Endothelial cell (in vitro differentiated cells): Measurements from ENCODE around the gene DSTN. TPM values are rescaled to one million over a fixed set of nuclear protein-coding genes. Genes with fewer than 3 reads are reported as not detected.

Experiments
- DNase-seq: peaks from one replicate; pipeline ENCODE4 v3.0.0; 2021; ENCODE audit warnings: low spot score
- H3K27ac Mint-ChIP-seq: one replicate; pipeline ENCODE4 v1.8.0; 2021; ENCODE audit warnings: mixed read lengths, inconsistent platforms; ENCODE audit not compliant: unreplicated experiment
- H3K27me3 Mint-ChIP-seq: one replicate; pipeline ENCODE4 v1.8.0; 2021; ENCODE audit warnings: mild to moderate bottlenecking, moderate library complexity, mixed read lengths, inconsistent platforms; ENCODE audit not compliant: unreplicated experiment
- H3K36me3 Mint-ChIP-seq: one replicate; pipeline ENCODE4 v1.8.0; 2021; ENCODE audit warnings: mild to moderate bottlenecking, low read depth, mixed read lengths, inconsistent platforms; ENCODE audit not compliant: unreplicated experiment
- H3K4me1 Mint-ChIP-seq: one replicate; pipeline ENCODE4 v1.8.0; 2021; ENCODE audit warnings: mild to moderate bottlenecking, mixed read lengths, inconsistent platforms; ENCODE audit not compliant: unreplicated experiment
- H3K4me3 Mint-ChIP-seq: one replicate; pipeline ENCODE4 v1.8.0; 2021; ENCODE audit warnings: mild to moderate bottlenecking, mixed read lengths, inconsistent platforms; ENCODE audit not compliant: unreplicated experiment
- H3K9me3 Mint-ChIP-seq: one replicate; pipeline ENCODE4 v1.8.0; 2021; ENCODE audit warnings: mixed read lengths, inconsistent platforms; ENCODE audit not compliant: unreplicated experiment
- CTCF ChIP-seq: fragments of 200-600 bp; sonication (generic); IDR thresholded peaks from one replicate; pipeline ENCODE4 v1.5.0; 2021; ENCODE audit warnings: antibody characterized with exemption; ENCODE audit not compliant: unreplicated experiment
- total RNA-seq: library from RNA; stranded (reverse); fragmentation: NEBNext Ultra II Directional; extraction: Animal tissue kit (Norgen Biotek cat#: 25700); gene quantifications from one replicate; pipeline ENCODE4 v1.2.1, GENCODE V29; 2021; ENCODE audit not compliant: unreplicated experiment

DSTN gene
- total RNA-seq, 1 donor from 2014 or later = 142 TPM

DNA sequence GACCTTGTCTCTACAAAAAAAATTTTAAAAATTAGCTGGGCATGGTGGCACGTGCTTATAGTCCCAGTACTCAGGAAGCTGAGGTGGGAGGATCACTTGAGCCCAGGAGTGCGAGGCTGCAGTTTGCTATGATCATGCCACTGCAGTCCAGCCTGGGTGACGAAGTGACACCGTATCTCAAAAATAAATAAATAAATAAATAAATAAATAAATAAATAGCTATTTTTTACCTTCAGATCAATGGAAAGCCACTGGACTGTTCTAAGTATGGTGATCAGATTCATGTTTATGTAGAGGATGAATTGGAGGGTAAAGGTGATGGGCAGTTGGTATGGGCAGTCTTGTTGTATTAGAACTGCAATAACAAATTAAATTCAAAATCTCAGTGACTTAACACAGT is 24.0 kb downstream of the DSTN start:
- no peak for DNase-seq
- Mint-ChIP-seq H3K36me3 (no peaks in the 10 kb centered on the region), H3K4me1 (peaks cover 14% of the 10 kb centered on the region), H3K27me3 (no peaks in the 10 kb centered on the region), H3K9me3 (no peaks in the 10 kb centered on the region), H3K4me3 (no peak overlapping the region), H3K27ac (no peak overlapping the region)
- no peak for TF ChIP-seq CTCF

GRCh38 chr20:17594443-17594842 is 24.6 kb downstream of the DSTN start:
- Mint-ChIP-seq H3K4me1 (peaks cover 14% of the 10 kb centered on the region), H3K27ac (peak overlapping the region; percentile 16), H3K4me3 (no peak overlapping the region), H3K36me3 (no peaks in the 10 kb centered on the region), H3K27me3 (no peaks in the 10 kb centered on the region), H3K9me3 (no peaks in the 10 kb centered on the region)
- no peak for TF ChIP-seq CTCF
- peak; percentile 20 for DNase-seq

GRCh38 chr20:17595856-17596255 is 26.0 kb downstream of the DSTN start:
- H3K4me1 Mint-ChIP-seq = peaks cover 14% of the 10 kb centered on the region
- no peaks in the 10 kb centered on the region for H3K9me3 Mint-ChIP-seq

DNA sequence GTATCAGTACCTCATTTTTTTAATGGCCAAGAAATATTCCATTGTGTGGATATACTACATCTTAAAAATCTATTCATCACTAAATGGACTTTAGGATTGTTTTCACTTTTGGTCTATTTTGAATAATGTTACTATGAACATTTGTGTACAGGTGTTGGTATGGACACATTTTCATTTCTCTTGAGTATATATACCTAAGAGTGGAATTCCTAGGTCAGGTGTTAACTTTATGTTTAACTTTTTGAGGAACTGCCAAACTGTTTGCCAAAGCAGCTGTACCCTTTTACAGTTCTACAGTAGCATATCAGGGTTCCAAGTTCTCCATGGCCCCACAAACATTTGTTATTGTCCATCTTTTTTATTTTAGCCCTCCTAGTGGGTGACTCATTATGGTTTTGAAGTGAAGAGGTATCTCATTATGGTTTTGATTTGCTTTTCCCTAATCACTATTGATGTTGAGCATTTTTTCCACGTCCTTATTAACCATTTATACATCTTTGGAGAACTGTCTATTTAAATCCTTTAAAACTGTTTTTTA is 28.2 kb downstream of the DSTN start:
- Mint-ChIP-seq H3K4me1 (peaks cover 10% of the 10 kb centered on the region), H3K27me3 (no peaks in the 10 kb centered on the region), H3K9me3 (no peaks in the 10 kb centered on the region), H3K4me3 (no peak overlapping the region), H3K36me3 (no peaks in the 10 kb centered on the region), H3K27ac (no peak overlapping the region)
- DNase-seq = no peak
- TF ChIP-seq CTCF = no peak

More at GRCh38 chr20:17595856-17596255, 26.0 kb downstream of the DSTN start:
- H3K36me3 Mint-ChIP-seq = no peaks in the 10 kb centered on the region
- DNase-seq = no peak
- H3K27me3 Mint-ChIP-seq = no peaks in the 10 kb centered on the region
- no peak overlapping the region for H3K4me3 Mint-ChIP-seq
- no peak for TF ChIP-seq CTCF
- H3K27ac Mint-ChIP-seq = no peak overlapping the region

DNA sequence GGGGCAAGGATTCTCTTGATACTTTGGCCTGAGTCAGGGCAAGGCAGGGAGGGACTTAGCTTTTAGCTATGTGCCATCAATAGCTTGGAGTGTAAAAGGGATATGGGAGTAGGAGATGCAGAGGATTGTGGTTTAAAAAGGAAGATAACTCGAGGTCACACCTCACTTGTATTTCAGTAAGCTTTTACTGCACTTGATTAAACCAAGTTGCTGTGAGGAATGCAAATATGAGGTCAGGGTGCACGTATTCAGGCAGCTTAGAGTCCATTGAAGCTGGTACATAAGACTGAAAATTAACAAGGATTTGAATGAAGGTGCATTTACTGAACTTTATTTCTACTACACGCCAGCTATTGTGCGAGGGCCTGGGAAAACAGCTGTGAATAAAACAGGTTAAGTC is 32.1 kb downstream of the DSTN start:
- Mint-ChIP-seq H3K27ac (no peak overlapping the region), H3K36me3 (no peaks in the 10 kb centered on the region), H3K9me3 (no peaks in the 10 kb centered on the region), H3K27me3 (no peaks in the 10 kb centered on the region), H3K4me3 (no peak overlapping the region), H3K4me1 (no peaks in the 10 kb centered on the region)
- TF ChIP-seq CTCF = no peak
- DNase-seq = no peak
